HCT116 (cell line): ENCODE measurements around the gene CA10.

Source experiments
- ATF3 ChIP-seq: IDR thresholded peaks from 2 replicates; pipeline ENCODE4 v1.6.1; 2012
- CBX3 ChIP-seq: IDR thresholded peaks from 2 replicates; pipeline ENCODE4 v1.6.1; 2012; ENCODE audit warnings: low read depth
- CEBPB ChIP-seq: IDR thresholded peaks from 2 replicates; pipeline ENCODE4 v1.6.1; 2012; ENCODE audit warnings: low read depth
- CTCF ChIP-seq, 3 experiments: fragments of 200-600 bp in 1 of 3; sonication (generic) in 1 of 3; IDR thresholded peaks in 2 of 3; conservative IDR thresholded peaks in 1 of 3; 2 replicates each; pipeline ENCODE4 v1.5.1; 2012 to 2017; ENCODE audit warnings: low read depth in 2 of 3, low read length in 2 of 3, antibody characterized with exemption in 1 of 3, borderline replicate concordance in 1 of 3, control low read depth in 1 of 3, mild to moderate bottlenecking in 1 of 3, mixed read lengths in 1 of 3, mixed run types in 1 of 3, moderate library complexity in 1 of 3; ENCODE audit not compliant: insufficient read depth in 1 of 3
- EGR1 ChIP-seq: IDR thresholded peaks from 2 replicates; pipeline ENCODE4 v1.6.1; 2012; ENCODE audit warnings: low read depth
- EZH2 ChIP-seq: fragments of 200-600 bp; sonication (generic); IDR thresholded peaks from 2 replicates; pipeline ENCODE4 v1.6.1; 2017; ENCODE audit warnings: antibody characterized with exemption, mixed run types
- POLR2A ChIP-seq: IDR thresholded peaks from 2 replicates; pipeline ENCODE4 v1.7.0; 2011; ENCODE audit warnings: borderline replicate concordance; ENCODE audit not compliant: insufficient read depth, insufficient read length; ENCODE audit errors: extremely low read depth
- POLR2AphosphoS5 ChIP-seq: IDR thresholded peaks from 2 replicates; pipeline ENCODE4 v1.6.1; 2011; ENCODE audit warnings: mild to moderate bottlenecking, low read depth, low read length, moderate library complexity
- RAD21 ChIP-seq: IDR thresholded peaks from 2 replicates; pipeline ENCODE4 v1.6.1; 2012; ENCODE audit warnings: low read depth, mild to moderate bottlenecking
- SIN3A ChIP-seq: IDR thresholded peaks from 2 replicates; pipeline ENCODE4 v1.6.1; 2012; ENCODE audit warnings: low read depth
- SP1 ChIP-seq: IDR thresholded peaks from 2 replicates; pipeline ENCODE4 v1.6.1; 2012; ENCODE audit warnings: low read depth
- TCF7L2 ChIP-seq: IDR thresholded peaks from 2 replicates; pipeline ENCODE4 v1.7.0; 2011; ENCODE audit warnings: borderline replicate concordance, inconsistent platforms; ENCODE audit not compliant: insufficient read depth, insufficient read length; ENCODE audit errors: extremely low read depth
- YY1 ChIP-seq: IDR thresholded peaks from 2 replicates; pipeline ENCODE4 v1.6.1; 2011; ENCODE audit warnings: low read length, low read depth, moderate library complexity, mild to moderate bottlenecking; ENCODE audit not compliant: insufficient replicate concordance; ENCODE audit errors: extremely low read depth
- TF ChIP-seq, protein P1 (sequence below): IDR thresholded peaks from 2 replicates; pipeline ENCODE4 v1.6.1; 2012

- TF ChIP-seq CEBPB (no peak), CTCF (IDR thresholded peaks at IDR 0.05 in 2 of 3, conservative IDR thresholded peaks at IDR 0.05 in 1 of 3; ENCODE audit: borderline replicate concordance in 1 of 3, insufficient read depth in 1 of 3, low read depth in 2 of 3, low read length in 2 of 3) (no peak), TCF7L2 (no peak), ATF3 (no peak), EZH2 (no peak), YY1 (no peak), POLR2AphosphoS5 (no peak), POLR2A (no peak), EGR1 (no peak), RAD21 (no peak), SP1 (no peak), CBX3 (no peak), SIN3A (no peak)
- TF ChIP-seq, protein P1, sequence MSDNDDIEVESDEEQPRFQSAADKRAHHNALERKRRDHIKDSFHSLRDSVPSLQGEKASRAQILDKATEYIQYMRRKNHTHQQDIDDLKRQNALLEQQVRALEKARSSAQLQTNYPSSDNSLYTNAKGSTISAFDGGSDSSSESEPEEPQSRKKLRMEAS, result no peak
These were observed 498.2 kb downstream of the CA10 start for GRCh38 chr17:51660266-51660665.
